Coronary artery (tissue), 2 donors: ENCODE data around the gene CHN2.

ENCODE experiments used
- DNase-seq: peaks from one replicate; pipeline ENCODE4 v3.0.0-alpha.2; 2017; ENCODE audit warnings: low spot score
- H3K27ac ChIP-seq, 2 donors: fragments of 200-600 bp; sonication (generic); one replicate each; pipeline ENCODE4 v1.5.1; 2016 to 2019
- H3K4me3 ChIP-seq: fragments of 200-600 bp; sonication (generic); 2 replicates; pipeline ENCODE4 v1.5.1; 2016; ENCODE audit warnings: mild to moderate bottlenecking, moderate library complexity
- TF ChIP-seq, protein P1 (sequence below): fragments of 200-600 bp; sonication (generic); IDR thresholded peaks from one replicate; pipeline ENCODE4 v1.5.1; 2019; ENCODE audit warnings: antibody characterized with exemption

CHN2 gene

DNA sequence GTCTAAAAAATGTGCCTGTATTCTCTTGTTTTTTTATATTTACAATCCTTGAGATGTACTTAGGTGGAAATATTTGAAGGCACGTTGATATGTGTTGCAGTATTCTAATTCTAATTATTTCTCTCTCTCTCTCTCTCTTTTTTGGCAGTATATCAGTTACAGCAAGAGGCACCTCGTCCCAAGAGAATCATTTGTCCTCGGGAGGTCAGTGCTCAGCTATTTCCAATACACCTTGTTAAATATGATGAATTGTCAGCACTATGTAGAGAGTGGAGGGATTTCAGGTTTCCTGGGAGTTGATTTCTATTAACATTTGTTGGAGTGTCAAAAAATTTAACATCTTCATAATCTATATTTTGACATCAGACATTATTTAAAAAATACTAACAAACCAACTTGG lies 173.2 kb downstream of the CHN2 start:
- TF ChIP-seq, protein P1, sequence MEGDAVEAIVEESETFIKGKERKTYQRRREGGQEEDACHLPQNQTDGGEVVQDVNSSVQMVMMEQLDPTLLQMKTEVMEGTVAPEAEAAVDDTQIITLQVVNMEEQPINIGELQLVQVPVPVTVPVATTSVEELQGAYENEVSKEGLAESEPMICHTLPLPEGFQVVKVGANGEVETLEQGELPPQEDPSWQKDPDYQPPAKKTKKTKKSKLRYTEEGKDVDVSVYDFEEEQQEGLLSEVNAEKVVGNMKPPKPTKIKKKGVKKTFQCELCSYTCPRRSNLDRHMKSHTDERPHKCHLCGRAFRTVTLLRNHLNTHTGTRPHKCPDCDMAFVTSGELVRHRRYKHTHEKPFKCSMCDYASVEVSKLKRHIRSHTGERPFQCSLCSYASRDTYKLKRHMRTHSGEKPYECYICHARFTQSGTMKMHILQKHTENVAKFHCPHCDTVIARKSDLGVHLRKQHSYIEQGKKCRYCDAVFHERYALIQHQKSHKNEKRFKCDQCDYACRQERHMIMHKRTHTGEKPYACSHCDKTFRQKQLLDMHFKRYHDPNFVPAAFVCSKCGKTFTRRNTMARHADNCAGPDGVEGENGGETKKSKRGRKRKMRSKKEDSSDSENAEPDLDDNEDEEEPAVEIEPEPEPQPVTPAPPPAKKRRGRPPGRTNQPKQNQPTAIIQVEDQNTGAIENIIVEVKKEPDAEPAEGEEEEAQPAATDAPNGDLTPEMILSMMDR: no peak
- no peak overlapping the region for H3K4me3 ChIP-seq
- DNase-seq: no peak
- H3K27ac ChIP-seq: no peak overlapping the region

DNA sequence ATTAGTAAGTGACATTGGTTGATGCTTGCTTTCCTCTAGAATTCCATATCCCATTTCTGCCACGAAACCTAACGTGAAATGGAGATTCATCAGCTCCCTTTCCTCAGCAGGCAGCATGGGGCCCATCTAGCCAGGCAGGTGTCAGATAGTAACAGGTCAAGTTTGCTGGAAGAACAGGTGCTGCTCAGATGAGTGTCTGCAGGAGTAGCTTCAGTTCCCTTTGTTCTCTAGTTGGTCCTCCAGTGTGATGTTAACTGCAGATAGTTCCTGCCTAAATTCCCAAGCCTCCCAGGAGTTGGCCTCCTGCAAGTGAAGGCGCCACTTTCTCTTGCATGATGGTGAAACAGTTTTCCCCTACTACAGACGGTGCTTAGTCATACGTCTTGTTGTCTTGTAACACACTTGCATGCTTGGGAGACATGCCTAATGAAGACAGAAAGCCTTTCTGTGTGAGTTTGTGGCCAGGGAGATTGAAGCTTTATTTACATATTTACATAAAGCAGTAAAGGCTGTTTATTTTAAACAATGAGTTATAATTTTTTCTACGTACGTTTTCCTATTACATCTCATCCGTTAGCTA lies 175.4 kb downstream of the CHN2 start:
- no peak overlapping the region for H3K4me3 ChIP-seq
- TF ChIP-seq, protein P1: no peak
- H3K27ac ChIP-seq: no peak overlapping the region
- no peak for DNase-seq

DNA sequence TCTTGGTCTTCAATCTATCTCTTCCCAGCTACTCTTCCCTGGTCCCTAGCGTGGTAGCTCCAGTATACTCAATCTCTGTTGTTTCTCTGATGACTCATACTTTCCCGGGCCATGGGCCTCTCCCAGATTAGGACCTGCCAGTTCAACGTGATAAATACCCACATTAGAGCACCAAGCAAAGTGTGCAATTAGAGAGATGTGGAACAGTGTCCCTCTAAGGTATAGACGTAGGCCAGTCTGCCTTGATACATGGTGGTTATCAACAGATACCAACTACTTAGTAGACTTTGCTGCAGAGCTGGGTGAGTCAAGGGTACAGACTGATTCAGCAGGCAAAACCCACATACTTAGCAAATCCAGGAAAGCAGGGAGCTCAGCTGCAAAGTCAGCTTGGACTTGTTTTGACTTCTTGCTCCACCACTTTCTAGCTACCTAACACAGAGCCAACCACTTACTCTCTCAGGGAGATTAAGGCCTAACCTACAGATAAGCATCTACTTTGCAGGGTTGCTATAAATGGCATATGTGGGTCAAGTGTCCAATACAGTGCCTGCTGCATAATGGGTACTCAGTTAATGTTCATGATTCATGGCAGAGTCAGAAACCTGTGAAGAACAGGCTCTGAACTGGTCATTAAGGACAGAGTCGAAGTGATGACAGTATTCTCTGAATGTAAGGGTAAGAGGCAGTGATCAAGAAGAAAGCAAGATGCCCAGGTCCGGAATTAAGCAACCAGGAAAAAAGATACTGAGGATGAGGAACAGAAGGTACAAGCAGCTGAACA lies 176.1 kb downstream of the CHN2 start:
- Histone ChIP-seq H3K4me3 (no peak overlapping the region), H3K27ac (peak overlapping the region in 1 of 2 donors; percentile 7)
- TF ChIP-seq, protein P1: no peak
- no peak for DNase-seq

DNA sequence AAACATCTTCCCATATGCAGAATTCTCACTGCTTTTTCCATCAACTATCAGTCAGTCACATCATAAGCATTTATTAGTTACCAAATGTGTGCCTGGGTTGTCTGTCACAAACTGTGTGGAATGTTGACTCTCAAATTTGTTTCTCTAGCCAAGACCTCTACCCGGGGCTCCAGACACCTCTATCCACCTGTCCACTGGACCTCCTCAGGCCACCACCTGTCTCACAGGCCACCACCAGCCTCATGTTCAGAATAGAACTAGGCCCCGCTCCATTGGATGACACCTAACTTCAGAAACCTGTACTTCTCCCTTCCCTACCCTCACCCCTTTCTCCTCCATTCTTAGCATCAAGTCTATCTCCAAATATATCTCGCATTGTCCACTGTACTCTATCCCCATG lies 176.9 kb downstream of the CHN2 start:
- TF ChIP-seq, protein P1: no peak
- no peak for DNase-seq
- H3K4me3 ChIP-seq: no peak overlapping the region
- no peak overlapping the region for H3K27ac ChIP-seq

DNA sequence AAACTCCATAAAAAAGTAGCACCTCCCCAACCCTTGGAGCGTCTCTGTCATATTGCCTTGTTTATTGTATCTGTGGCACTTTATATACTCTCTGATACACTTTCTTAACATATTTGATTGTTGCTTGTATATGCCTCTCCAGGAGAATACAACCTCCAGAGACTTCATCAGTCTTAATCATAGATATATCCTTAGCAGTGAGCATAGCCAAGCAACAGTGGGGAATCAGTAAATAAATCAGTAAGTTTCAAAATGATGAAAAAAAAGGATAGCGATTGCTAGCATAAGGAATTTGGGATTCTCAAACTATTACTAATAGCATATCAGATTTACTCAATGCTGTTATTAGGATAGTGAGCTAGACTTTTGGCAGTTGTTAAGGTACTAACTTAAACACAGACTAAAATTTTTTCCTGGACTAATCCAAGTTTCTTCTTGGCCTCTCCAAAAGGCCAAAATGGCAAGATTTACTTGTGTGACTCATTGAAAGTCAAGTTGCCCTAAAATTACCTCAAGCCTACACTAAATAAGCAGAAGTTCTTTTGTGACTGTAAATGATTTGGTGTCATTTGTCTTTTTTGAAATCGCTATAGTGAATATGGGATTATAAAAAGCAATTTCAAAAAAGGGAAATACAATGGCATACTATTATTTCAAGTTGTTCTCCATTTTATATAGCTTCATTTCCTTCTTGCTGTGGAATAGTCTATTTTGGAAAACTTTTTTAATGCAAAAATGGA lies 177.9 kb downstream of the CHN2 start:
- DNase-seq: no peak
- Histone ChIP-seq H3K27ac (no peak overlapping the region), H3K4me3 (no peak overlapping the region)
- TF ChIP-seq, protein P1: no peak

DNA sequence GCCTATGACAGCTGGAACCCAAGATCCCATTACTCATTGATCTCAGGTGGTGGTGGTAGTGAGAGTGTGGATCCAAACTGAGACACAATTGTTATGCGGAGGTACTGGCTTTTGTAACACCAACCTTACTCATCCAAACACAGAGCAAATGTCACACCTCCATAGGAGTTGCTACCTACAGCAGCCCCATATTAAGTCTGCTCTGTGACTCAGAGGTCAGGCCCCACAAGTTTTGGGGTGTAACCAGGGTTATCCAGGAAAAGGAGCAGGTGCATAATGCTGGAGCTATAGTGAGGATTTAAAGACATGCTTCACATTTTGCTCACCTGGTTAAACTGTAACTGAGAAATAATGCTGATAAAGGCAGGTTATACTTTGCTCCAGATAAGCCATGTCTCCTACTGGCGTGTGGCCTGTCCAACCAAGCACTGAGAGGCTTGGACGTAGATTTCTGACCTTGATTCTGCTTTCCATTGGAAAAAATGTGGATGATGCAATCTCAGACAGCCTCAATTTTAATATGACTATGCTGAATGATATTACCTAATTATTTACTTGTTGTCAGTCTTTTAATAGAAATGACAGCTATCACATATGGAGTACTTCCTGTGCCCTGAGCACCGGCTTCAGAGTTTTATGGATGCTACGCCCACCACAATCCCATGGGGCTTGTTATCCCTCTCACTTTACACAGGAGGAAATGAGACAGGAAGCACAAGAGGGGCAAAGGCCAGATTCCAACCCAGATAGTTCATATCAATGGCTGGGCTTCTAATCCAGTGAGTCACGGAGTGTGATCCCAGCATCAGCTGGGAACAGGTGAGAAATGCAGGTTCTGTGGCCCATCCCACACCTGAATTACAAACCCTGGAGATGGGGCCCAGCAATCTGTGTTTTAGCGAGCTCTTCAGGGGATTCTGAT lies 181.3 kb downstream of the CHN2 start:
- no peak overlapping the region for H3K27ac ChIP-seq
- TF ChIP-seq, protein P1: no peak
- no peak for DNase-seq
- no peak overlapping the region for H3K4me3 ChIP-seq
